Right lobe of liver (tissue), 6 donors: ENCODE results near the gene CSNK1G2. TPM values are rescaled to one million over a fixed set of nuclear protein-coding genes. Genes with fewer than 3 reads are reported as not detected.

Source experiments
- ATAC-seq, 4 donors: fragments of 200-7000 bp; cut with Tn5 transposase; one replicate each; pipeline ENCODE4 v1.9.1; 2020; ENCODE audit warnings: mild to moderate bottlenecking in 4 of 4, moderate library complexity in 4 of 4
- DNase-seq, 3 donors: peaks; one replicate each; pipeline ENCODE4 v3.0.0-alpha.2; 2020
- H3K27ac ChIP-seq, 3 donors: fragments of 200-600 bp; one replicate each; pipeline ENCODE4 v1.8.0; 2022
- H3K27me3 ChIP-seq, 2 donors: fragments of 200-600 bp; one replicate each; pipeline ENCODE4 v1.8.0; 2022
- H3K36me3 ChIP-seq, 4 donors: fragments of 200-600 bp; sonication (generic) in 1 of 4; one replicate each; pipeline versions ENCODE4 v1.5.1 to v1.8.0; 2017 to 2022; ENCODE audit warnings: control low read depth in 1 of 4
- H3K4me1 ChIP-seq, 4 donors: fragments of 200-600 bp; sonication (generic) in 1 of 4; one replicate each; pipeline versions ENCODE4 v1.5.1 to v1.8.0; 2017 to 2022; ENCODE audit warnings: control low read depth in 1 of 4
- H3K4me3 ChIP-seq, 3 donors: fragments of 200-600 bp; one replicate each; pipeline ENCODE4 v1.8.0; 2022
- H3K9me3 ChIP-seq, 4 donors: fragments of 200-600 bp; sonication (generic) in 1 of 4; one replicate each; pipeline versions ENCODE4 v1.5.1 to v1.8.0; 2017 to 2022; ENCODE audit warnings: control low read depth in 1 of 4
- POLR2A ChIP-seq: fragments of 450-650 bp; IDR thresholded peaks from one replicate; pipeline ENCODE4 v1.6.1; 2017; ENCODE audit warnings: antibody characterized with exemption, mild to moderate bottlenecking
- WGBS: methylation state at CpG from one replicate; pipeline ENCODE4 v1.1.6; 2018; ENCODE audit warnings: low coverage, low lambda C conversion rate; ENCODE audit not compliant: insufficient coverage; ENCODE audit errors: missing lambda C conversion rate; 5-methylcytosine and 5-hydroxymethylcytosine counted together
- intact Hi-C, 2 donors: fragments of 100-400 bp; cut with DNase I; formaldehyde crosslinking; loops; one replicate each; pipeline versions ENCODE4 v1.11.2 to v1.14.1; 2022
- total RNA-seq, 6 experiments: library from RNA; depleted of rRNA in 2 of 6; stranded (reverse); fragments of >200 nt in 2 of 6; fragmentation: NEBNext Ultra II Directional in 3 of 6; extraction: Animal tissue kit (Norgen Biotek cat#: 25700) in 3 of 6; gene quantifications; one replicate each; pipeline versions ENCODE4 v1.1.0 to v1.2.4, GENCODE V29; 2016 to 2023
- TF ChIP-seq, protein P1 (sequence below), 4 donors: fragments of 200-600 bp in 3 of 4; fragments of 450-650 bp in 1 of 4; IDR thresholded peaks; one replicate each; pipeline versions ENCODE4 v1.5.1 to v1.8.0; 2016 to 2022; ENCODE audit warnings: antibody characterized with exemption in 4 of 4, mild to moderate bottlenecking in 2 of 4
- donor health status: DM: no; HTN: yes; CAD: no.
- donor health status: DM: no; HTN: no; CAD: no.
- donor health status: DM: no; HTN: no; CAD: no.
- donor health status: DM: no; HTN: yes; CAD: no.
- donor health status: DM: no; HTN: yes; CAD: no.

Gene CSNK1G2
- total RNA-seq, 6 experiments from 2014 or later, result 14.4 to 35.2 (median 22.6) TPM

DNA sequence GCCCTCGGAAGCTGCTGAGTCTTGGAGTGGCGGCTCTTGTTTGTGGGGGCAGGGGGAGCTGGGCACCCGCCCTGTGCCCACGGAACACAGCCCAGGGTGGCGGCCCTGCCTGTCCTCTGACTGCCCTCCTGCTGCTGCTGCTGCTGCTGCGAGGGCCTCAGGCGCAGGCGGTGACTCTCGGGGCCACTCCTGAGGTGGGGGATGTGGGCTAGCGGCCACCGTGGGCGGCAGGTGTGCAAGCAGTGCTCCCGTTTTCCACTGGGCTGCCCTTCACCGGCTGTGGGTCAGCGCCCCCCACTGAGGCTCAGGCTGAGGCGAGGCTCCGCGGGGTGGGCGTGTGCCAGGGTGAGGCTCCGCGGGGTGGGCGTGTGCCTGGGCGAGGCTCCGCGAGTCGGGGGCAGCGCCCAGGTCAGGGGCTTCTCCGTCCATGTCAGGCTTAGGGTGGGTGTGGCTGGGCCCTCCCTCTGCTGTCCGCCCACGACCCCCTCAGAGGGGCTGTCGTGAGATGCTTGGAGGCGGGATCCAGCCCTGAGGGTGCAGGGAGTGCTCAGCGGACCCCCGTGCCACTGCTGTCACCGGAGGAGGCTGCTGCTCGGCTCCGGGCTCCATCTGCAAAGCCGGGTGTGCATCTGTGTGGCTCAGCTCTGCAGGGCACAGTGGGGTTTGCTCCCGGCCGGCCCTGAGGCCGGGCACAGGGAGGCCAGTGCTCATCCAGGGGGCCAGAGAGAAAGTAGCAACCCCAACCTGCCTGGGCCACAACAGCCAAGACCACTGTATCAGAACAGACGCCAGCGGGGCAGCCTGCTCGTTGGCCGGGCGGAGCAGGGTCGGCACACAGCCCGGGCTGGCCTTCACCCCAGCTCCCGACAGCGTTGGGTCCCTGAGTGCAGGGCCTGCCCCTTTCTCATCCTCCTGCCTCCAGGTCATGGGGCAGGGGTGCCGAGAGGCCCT lies 14.5 kb downstream of the CSNK1G2 start:
- TF ChIP-seq, protein P1, sequence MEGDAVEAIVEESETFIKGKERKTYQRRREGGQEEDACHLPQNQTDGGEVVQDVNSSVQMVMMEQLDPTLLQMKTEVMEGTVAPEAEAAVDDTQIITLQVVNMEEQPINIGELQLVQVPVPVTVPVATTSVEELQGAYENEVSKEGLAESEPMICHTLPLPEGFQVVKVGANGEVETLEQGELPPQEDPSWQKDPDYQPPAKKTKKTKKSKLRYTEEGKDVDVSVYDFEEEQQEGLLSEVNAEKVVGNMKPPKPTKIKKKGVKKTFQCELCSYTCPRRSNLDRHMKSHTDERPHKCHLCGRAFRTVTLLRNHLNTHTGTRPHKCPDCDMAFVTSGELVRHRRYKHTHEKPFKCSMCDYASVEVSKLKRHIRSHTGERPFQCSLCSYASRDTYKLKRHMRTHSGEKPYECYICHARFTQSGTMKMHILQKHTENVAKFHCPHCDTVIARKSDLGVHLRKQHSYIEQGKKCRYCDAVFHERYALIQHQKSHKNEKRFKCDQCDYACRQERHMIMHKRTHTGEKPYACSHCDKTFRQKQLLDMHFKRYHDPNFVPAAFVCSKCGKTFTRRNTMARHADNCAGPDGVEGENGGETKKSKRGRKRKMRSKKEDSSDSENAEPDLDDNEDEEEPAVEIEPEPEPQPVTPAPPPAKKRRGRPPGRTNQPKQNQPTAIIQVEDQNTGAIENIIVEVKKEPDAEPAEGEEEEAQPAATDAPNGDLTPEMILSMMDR (IDR thresholded peaks at IDR 0.05), result no peak
- ATAC-seq (no peak), DNase-seq (no peak)
- Histone ChIP-seq H3K27ac (no peak overlapping the region), H3K36me3 (no peaks in the 10 kb centered on the region), H3K4me1 (no peaks in the 10 kb centered on the region), H3K9me3 (no peaks in the 10 kb centered on the region), H3K4me3 (no peak overlapping the region), H3K27me3 (no peaks in the 10 kb centered on the region)
- intact Hi-C loops, result no loop called here
- 50% methylated on average over 4 of the region's 51 CpGs for WGBS

- ATAC-seq (no peak), DNase-seq (no peak)
- no peaks in the 10 kb centered on the region for H3K27me3 ChIP-seq
- no peak for TF ChIP-seq POLR2A
- TF ChIP-seq, protein P1 (IDR thresholded peaks at IDR 0.05), result no peak
- WGBS, result 89% methylated on average over 2 of the region's 12 CpGs
- H3K4me3 ChIP-seq, result no peak overlapping the region
- no peaks in the 10 kb centered on the region for H3K9me3 ChIP-seq
- H3K27ac ChIP-seq, result no peak overlapping the region
- intact Hi-C loops, result no loop called here
- H3K36me3 ChIP-seq, result no peaks in the 10 kb centered on the region
- H3K4me1 ChIP-seq, result no peaks in the 10 kb centered on the region
Observed at GRCh38 chr19:1956122-1956494, 15.1 kb downstream of the CSNK1G2 start.

GRCh38 chr19:1956868-1957492 lies 16.0 kb downstream of the CSNK1G2 start:
- Histone ChIP-seq H3K4me1 (no peaks in the 10 kb centered on the region), H3K27ac (no peak overlapping the region), H3K4me3 (no peak overlapping the region), H3K36me3 (no peaks in the 10 kb centered on the region), H3K9me3 (no peaks in the 10 kb centered on the region), H3K27me3 (no peaks in the 10 kb centered on the region)
- intact Hi-C loops, result no loop called here
- WGBS, result 84% methylated on average over 6 of the region's 28 CpGs
- TF ChIP-seq POLR2A, result no peak
- TF ChIP-seq, protein P1 (IDR thresholded peaks at IDR 0.05), result no peak
- no peak for DNase-seq
- ATAC-seq, result no peak

DNA sequence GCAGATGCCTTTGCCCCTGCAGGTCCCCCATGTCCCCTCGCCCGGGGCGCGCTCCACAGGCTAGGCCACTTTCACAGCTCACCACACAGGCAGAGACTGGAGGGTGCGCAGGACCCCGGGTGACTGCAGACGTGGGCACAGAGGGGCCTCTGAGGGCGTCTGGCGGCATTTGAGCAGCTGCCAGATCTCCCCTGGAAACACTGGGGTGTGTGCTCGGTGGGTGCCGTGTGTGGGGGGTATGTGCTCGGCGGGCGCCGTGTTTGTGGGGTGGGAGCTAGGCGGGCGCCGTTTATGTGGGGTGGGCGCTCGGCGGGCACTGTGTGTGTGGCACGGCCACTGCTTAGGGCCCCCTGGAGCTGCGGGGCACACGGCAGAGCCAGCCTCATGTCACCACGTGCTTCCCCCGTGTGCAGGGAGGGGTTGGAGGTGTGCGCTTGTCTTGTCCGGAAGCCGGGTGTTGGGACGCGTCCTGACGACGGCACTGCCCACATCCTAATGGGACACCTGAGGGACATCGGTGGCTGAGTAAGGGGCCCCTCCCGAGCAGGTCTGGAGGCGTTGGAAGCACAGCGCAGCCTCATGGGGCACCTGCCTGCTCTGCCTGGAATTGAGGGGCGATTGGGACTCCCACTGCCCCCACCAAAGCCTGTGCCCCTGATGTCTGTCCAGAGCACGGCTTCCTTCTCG lies 16.7 kb downstream of the CSNK1G2 start:
- Histone ChIP-seq H3K36me3 (no peaks in the 10 kb centered on the region), H3K27ac (no peak overlapping the region), H3K9me3 (no peaks in the 10 kb centered on the region), H3K4me1 (no peaks in the 10 kb centered on the region), H3K27me3 (no peaks in the 10 kb centered on the region), H3K4me3 (no peak overlapping the region)
- intact Hi-C loops, result no loop called here
- DNase-seq (no peak), ATAC-seq (no peak)
- 91% methylated on average over 8 of the region's 40 CpGs for WGBS
- no peak for TF ChIP-seq POLR2A
- TF ChIP-seq, protein P1 (IDR thresholded peaks at IDR 0.05), result no peak
